ENCODE measurements around the gene C1orf146. TPM values are rescaled to one million over a fixed set of nuclear protein-coding genes. Genes with fewer than 3 reads are reported as not detected.
"Not testable (repeated sequence)": the region's sequence is repeated elsewhere in the genome, so short reads cannot be mapped to it uniquely, and the experiment has no call there.

C1orf146 gene
- total and polyA plus RNA-seq, 4 donors: not detected

GRCh38 chr1:92279781-92280180, 62.1 kb downstream of the C1orf146 start:
- 96 to 97% methylated on average over 15 of the region's 15 CpGs for WGBS, 2 donors
- ATAC-seq (ENCODE audit: low FRiP score); intact Hi-C loops (cut with DNase I): not testable (repeated sequence)

GRCh38 chr1:92281411-92281810, 63.7 kb downstream of the C1orf146 start:
- H3K36me3 ChIP-seq (ENCODE audit: control insufficient read depth in 1 of 2, insufficient read depth in 2 of 2, low read length in 1 of 2); H3K27me3 ChIP-seq (ENCODE audit: control insufficient read depth in 1 of 2, insufficient read depth in 2 of 2, low read length in 1 of 2); intact Hi-C loops (cut with DNase I); H3K4me1 ChIP-seq (ENCODE audit: control insufficient read depth in 1 of 2, insufficient read depth in 2 of 2, low read length in 2 of 2); H3K9me3 ChIP-seq (ENCODE audit: control insufficient read depth, low read length); ATAC-seq (ENCODE audit: low FRiP score); H3K4me3 ChIP-seq (ENCODE audit: low read length in 2 of 2); H3K27ac ChIP-seq (ENCODE audit: low read depth in 1 of 2, low read length in 2 of 2); DNase-seq: not testable (repeated sequence)
- 94 to 95% methylated on average over 2 of the region's 2 CpGs for WGBS, 2 donors

More at GRCh38 chr1:92279781-92280180, 62.1 kb downstream of the C1orf146 start:
- H3K4me3 ChIP-seq (ENCODE audit: low read length in 2 of 2); H3K4me1 ChIP-seq (ENCODE audit: control insufficient read depth in 1 of 2, insufficient read depth in 2 of 2, low read length in 2 of 2); H3K27me3 ChIP-seq (ENCODE audit: control insufficient read depth in 1 of 2, insufficient read depth in 2 of 2, low read length in 1 of 2); H3K36me3 ChIP-seq (ENCODE audit: control insufficient read depth in 1 of 2, insufficient read depth in 2 of 2, low read length in 1 of 2); H3K27ac ChIP-seq (ENCODE audit: low read depth in 1 of 2, low read length in 2 of 2); DNase-seq; H3K9me3 ChIP-seq (ENCODE audit: control insufficient read depth, low read length): not testable (repeated sequence)

GRCh38 chr1:92291372-92291999, 73.8 kb downstream of the C1orf146 start:
- ATAC-seq (ENCODE audit: low FRiP score) (no peak), DNase-seq (no peak)
- Histone ChIP-seq H3K4me1 (ENCODE audit: control insufficient read depth in 1 of 2, insufficient read depth in 2 of 2, low read length in 2 of 2) (no peaks in the 10 kb centered on the region), H3K36me3 (ENCODE audit: control insufficient read depth in 1 of 2, insufficient read depth in 2 of 2, low read length in 1 of 2) (no peaks in the 10 kb centered on the region), H3K27me3 (ENCODE audit: control insufficient read depth in 1 of 2, insufficient read depth in 2 of 2, low read length in 1 of 2) (no peaks in the 10 kb centered on the region), H3K27ac (ENCODE audit: low read depth in 1 of 2, low read length in 2 of 2) (no peak overlapping the region), H3K9me3 (ENCODE audit: control insufficient read depth, low read length) (no peaks in the 10 kb centered on the region), H3K4me3 (ENCODE audit: low read length in 2 of 2) (no peak overlapping the region)
- intact Hi-C loops (cut with DNase I): loop anchor here in 1 of 2 donors (10.0 kb wide), 1 partner anchor 297 kb away; no protein-coding TSS in a partner anchor
- 13 to 17% methylated on average over 3 of the region's 3 CpGs for whole genome bisulfite sequencing, 2 donors

Other genes starting within 250 kb of the C1orf146 start
- gene EPHX4, start 187.9 kb upstream of the C1orf146 start, total RNA-seq: under 1 TPM; 0.71 to 0.96 TPM
- not detected for gene EPHX4, start 187.9 kb upstream of the C1orf146 start, polyA plus RNA-seq
- gene SETSIP, start 142.5 kb upstream of the C1orf146 start, total RNA-seq: not detected
- gene SETSIP, start 142.5 kb upstream of the C1orf146 start, polyA plus RNA-seq: under 1 TPM in 1 of 2 donors, not detected in 1; 0.50 TPM
- 1 to 10 TPM; 4.9 to 8.3 TPM for gene BTBD8, start 137.6 kb upstream of the C1orf146 start, total RNA-seq
- gene BTBD8, start 137.6 kb upstream of the C1orf146 start, polyA plus RNA-seq: 1 to 10 TPM in 1 of 2 donors, under 1 TPM in 1; 0.50 to 2.3 TPM
- 1 to 10 TPM; 7.6 to 9.9 TPM for gene GLMN, start 81.1 kb downstream of the C1orf146 start, total RNA-seq
- 1 to 10 TPM; 5.6 to 6.9 TPM for gene GLMN, start 81.1 kb downstream of the C1orf146 start, polyA plus RNA-seq
- gene RPAP2, start 81.1 kb downstream of the C1orf146 start, total RNA-seq: 10 to 100 TPM; 31.2 to 31.3 TPM
- gene RPAP2, start 81.1 kb downstream of the C1orf146 start, polyA plus RNA-seq: 10 to 100 TPM in 1 of 2 donors, 1 to 10 TPM in 1; 4.9 to 10.8 TPM